Measurements from ENCODE around the gene PRPF18. TPM values are rescaled to one million over a fixed set of nuclear protein-coding genes. Genes with fewer than 3 reads are reported as not detected.
A peak's percentile ranks its signal among the peaks of the same experiment; 100 is the strongest.

PRPF18 gene
- polyA plus RNA-seq, 1 donor from 2014 or later = 56.7 TPM

- peak overlapping the region; percentile 78 for H2AFZ ChIP-seq (ENCODE audit: low read depth, low read length)
- H3F3A ChIP-seq (ENCODE audit: insufficient read depth, low read length, poor library complexity, severe bottlenecking) = no peaks in the 10 kb centered on the region
- peaks cover 33% of the 10 kb centered on the region for H3K79me2 ChIP-seq (replicated peaks; ENCODE audit: insufficient read depth, low read length)
- TF ChIP-seq SMC3 (conservative IDR thresholded peaks at IDR 0.05; ENCODE audit: poor library complexity) = no peak
- TF ChIP-seq RAD21 (conservative IDR thresholded peaks at IDR 0.05) = no peak
- TF ChIP-seq, protein P1, sequence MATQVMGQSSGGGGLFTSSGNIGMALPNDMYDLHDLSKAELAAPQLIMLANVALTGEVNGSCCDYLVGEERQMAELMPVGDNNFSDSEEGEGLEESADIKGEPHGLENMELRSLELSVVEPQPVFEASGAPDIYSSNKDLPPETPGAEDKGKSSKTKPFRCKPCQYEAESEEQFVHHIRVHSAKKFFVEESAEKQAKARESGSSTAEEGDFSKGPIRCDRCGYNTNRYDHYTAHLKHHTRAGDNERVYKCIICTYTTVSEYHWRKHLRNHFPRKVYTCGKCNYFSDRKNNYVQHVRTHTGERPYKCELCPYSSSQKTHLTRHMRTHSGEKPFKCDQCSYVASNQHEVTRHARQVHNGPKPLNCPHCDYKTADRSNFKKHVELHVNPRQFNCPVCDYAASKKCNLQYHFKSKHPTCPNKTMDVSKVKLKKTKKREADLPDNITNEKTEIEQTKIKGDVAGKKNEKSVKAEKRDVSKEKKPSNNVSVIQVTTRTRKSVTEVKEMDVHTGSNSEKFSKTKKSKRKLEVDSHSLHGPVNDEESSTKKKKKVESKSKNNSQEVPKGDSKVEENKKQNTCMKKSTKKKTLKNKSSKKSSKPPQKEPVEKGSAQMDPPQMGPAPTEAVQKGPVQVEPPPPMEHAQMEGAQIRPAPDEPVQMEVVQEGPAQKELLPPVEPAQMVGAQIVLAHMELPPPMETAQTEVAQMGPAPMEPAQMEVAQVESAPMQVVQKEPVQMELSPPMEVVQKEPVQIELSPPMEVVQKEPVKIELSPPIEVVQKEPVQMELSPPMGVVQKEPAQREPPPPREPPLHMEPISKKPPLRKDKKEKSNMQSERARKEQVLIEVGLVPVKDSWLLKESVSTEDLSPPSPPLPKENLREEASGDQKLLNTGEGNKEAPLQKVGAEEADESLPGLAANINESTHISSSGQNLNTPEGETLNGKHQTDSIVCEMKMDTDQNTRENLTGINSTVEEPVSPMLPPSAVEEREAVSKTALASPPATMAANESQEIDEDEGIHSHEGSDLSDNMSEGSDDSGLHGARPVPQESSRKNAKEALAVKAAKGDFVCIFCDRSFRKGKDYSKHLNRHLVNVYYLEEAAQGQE (IDR thresholded peaks at IDR 0.05; ENCODE audit: borderline replicate concordance) = no peak
- no peak for TF ChIP-seq TAF1 (IDR thresholded peaks at IDR 0.05; ENCODE audit: low read depth)
- TF ChIP-seq MXI1 (conservative IDR thresholded peaks at IDR 0.05; ENCODE audit: poor library complexity, severe bottlenecking) = no peak
- no peak for TF ChIP-seq EP300 (conservative IDR thresholded peaks at IDR 0.05; ENCODE audit: poor library complexity, severe bottlenecking)
- TF ChIP-seq CTCF (IDR thresholded peaks at IDR 0.05; ENCODE audit: poor library complexity, severe bottlenecking) = no peak
- TF ChIP-seq POLR2AphosphoS5 (IDR thresholded peaks at IDR 0.05) = no peak
- TF ChIP-seq EZH2 (IDR thresholded peaks at IDR 0.05; ENCODE audit: borderline replicate concordance, insufficient read depth, low read length, poor library complexity, severe bottlenecking) = no peak
- no peak overlapping the region for H3K27ac ChIP-seq (ENCODE audit: low read length)
- no peaks in the 10 kb centered on the region for H3K9me3 ChIP-seq (ENCODE audit: low read length)
- no peaks in the 10 kb centered on the region for H3K36me3 ChIP-seq (ENCODE audit: insufficient read depth, low read length)
- H3K4me2 ChIP-seq (ENCODE audit: low read length) = peak overlapping the region; percentile 79
- no peaks in the 10 kb centered on the region for H3K9me2 ChIP-seq (ENCODE audit: insufficient read depth, low read length)
- no peaks in the 10 kb centered on the region for H3K27me3 ChIP-seq (ENCODE audit: insufficient read depth, low read depth, low read length)
- no peaks in the 10 kb centered on the region for H4K20me1 ChIP-seq (ENCODE audit: insufficient read depth)
- peak overlapping the region; percentile 79 for H3K9ac ChIP-seq (ENCODE audit: low read length)
- H3K4me3 ChIP-seq (ENCODE audit: low read length) = peak overlapping the region; percentile 79
Observed at GRCh38 chr10:13587391-13587790, 626 bp downstream of the PRPF18 start.

DNA sequence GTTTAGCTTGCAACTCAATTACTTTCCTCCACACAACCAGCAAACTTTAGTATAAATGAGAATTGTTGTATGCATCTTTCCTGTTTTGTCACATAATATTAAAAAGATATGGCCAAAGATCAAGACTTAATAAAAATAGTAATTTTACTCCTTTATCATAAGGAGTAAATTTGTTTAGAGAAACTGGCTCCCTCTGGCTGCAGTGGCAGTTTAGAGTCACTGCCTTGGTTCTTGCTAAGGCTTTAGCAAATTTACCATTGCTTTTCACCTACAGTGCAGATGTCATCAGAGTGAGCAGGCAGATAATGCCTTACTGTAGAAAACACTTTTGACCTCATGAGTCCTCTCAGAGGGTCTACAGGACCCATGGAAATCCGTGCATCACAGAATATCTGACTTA, 2.6 kb downstream of the PRPF18 start:
- Histone ChIP-seq H2AFZ (ENCODE audit: low read depth, low read length) (no peak overlapping the region), H3K4me2 (ENCODE audit: low read length) (no peak overlapping the region), H3K4me3 (ENCODE audit: low read length) (no peak overlapping the region), H3K27me3 (ENCODE audit: insufficient read depth, low read depth, low read length) (no peaks in the 10 kb centered on the region), H4K20me1 (ENCODE audit: insufficient read depth) (no peaks in the 10 kb centered on the region), H3K79me2 (replicated peaks; ENCODE audit: insufficient read depth, low read length) (peaks cover 43% of the 10 kb centered on the region), H3K9me2 (ENCODE audit: insufficient read depth, low read length) (no peaks in the 10 kb centered on the region), H3K9me3 (ENCODE audit: low read length) (no peaks in the 10 kb centered on the region), H3F3A (ENCODE audit: insufficient read depth, low read length, poor library complexity, severe bottlenecking) (no peaks in the 10 kb centered on the region), H3K27ac (ENCODE audit: low read length) (no peak overlapping the region), H3K36me3 (ENCODE audit: insufficient read depth, low read length) (no peaks in the 10 kb centered on the region), H3K9ac (ENCODE audit: low read length) (no peak overlapping the region)
- TF ChIP-seq EZH2 (IDR thresholded peaks at IDR 0.05; ENCODE audit: borderline replicate concordance, insufficient read depth, low read length, poor library complexity, severe bottlenecking) (no peak), CTCF (IDR thresholded peaks at IDR 0.05; ENCODE audit: poor library complexity, severe bottlenecking) (peak; percentile 16)
